A549 treated with AZD9567 at 1 μM for 4 hours (cell line): Measurements from ENCODE around the gene DDIT3. TPM values are rescaled to one million over a fixed set of nuclear protein-coding genes. Genes with fewer than 3 reads are reported as not detected.

Experiments
- total RNA-seq: library from RNA; stranded (reverse); fragments of 200-300 nt; extraction: Qiagen RNA extraction; gene quantifications from 5 replicates; pipeline ENCODE4 v1.2.3, GENCODE V29; 2022; ENCODE audit not compliant: insufficient read depth

The DDIT3 gene
- 25.3 to 34.3 TPM (median 31.4 TPM) in 5 replicates for total RNA-seq

GRCh38 chr12:57520053-57520818 is at the start of gene DDIT3:
TSS of gene DDIT3 (minus strand) at chr12:57520514. CDS start at chr12:57517406, 3,108 bp downstream.

GRCh38 chr12:57549909-57550640 is 29.8 kb upstream of the DDIT3 start, which contains the start of gene KIF5A:
TSS of gene KIF5A (plus strand) at chr12:57550044. CDS start at chr12:57550272, 228 bp downstream.

DNA sequence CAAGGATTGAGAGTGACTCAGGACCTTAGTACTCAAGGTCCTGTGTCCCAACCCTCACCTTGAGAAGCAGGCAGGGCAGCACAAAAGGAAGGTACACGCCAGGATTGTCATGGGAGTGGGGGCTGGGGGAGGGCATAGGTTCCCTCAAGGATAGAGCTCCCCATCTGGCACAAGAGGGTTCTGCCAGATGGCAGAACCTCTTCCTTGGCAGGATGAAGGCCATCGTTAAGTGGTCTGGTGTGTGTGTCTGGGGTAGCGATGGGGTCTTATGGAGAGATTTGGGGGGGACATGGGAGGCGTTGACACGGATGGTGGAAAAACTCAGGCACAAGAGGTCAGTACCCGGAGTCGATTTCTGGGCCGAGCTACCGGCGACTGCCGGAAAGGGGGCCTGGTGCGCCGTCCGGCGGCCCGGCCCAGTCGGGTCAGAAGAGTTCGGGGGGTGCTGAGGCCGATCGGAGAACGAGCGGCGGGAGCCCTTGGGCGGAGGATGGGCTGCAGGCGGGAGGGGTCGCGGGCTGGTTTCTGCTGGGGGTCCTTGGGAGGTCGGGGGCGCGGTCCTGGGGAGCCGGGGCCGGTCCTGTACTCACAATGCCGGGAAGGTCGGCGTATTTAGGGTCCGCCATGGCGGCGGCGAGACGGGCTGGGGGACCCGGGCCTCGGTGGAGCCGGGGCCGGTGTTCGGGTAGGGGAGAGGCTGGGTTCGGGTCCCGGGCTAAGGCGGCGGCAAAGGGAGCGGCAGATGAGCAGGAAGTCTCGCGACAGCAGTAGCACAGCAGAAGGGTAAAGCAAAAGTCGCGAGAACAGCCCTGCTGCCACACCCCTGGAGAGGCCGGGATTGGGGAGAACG is 26.3 kb upstream of the DDIT3 start, which contains the start of gene DCTN2:
DCTN2 (minus strand) TSS at position 755 of the 850 bp plus-strand sequence; CDS start at position 626, 129 bp downstream.

GRCh38 chr12:57522011-57522886 is 1.9 kb upstream of the DDIT3 start, which contains the start of gene MBD6:
TSS of gene MBD6 (plus strand) at chr12:57522824. CDS start at chr12:57524304, 1,480 bp downstream.

GRCh38 chr12:57487597-57488401 is 32.5 kb downstream of the DDIT3 start, which contains the start of gene MARS1:
TSS of gene MARS1 (plus strand) at chr12:57488068. CDS start at chr12:57488091, 23 bp downstream.

GRCh38 chr12:57479376-57480115 is 40.8 kb downstream of the DDIT3 start, which contains the start of gene ARHGAP9:
TSS of gene ARHGAP9 (minus strand) at chr12:57479866. CDS start at chr12:57479406, 460 bp downstream.

Other genes with a start within 250 kb of the DDIT3 start
- gene R3HDM2, start 89.5 kb downstream of the DDIT3 start, total RNA-seq, result 8.0 to 10.9 TPM (median 8.4 TPM) in 5 replicates
- gene INHBC, start 85.7 kb downstream of the DDIT3 start, total RNA-seq, result 0.03 to 0.06 TPM in 2 of 5 replicates, not detected in the others
- 0.05 to 0.07 TPM in 2 of 5 replicates, not detected in the others for gene INHBE, start 65.2 kb downstream of the DDIT3 start, total RNA-seq
- gene GLI1, start 60.7 kb downstream of the DDIT3 start, total RNA-seq, result 3.0 to 6.8 TPM (median 4.2 TPM) in 5 replicates
- 0.52 to 1.1 TPM (median 0.55 TPM) in 4 of 5 replicates, not detected in the other for gene ARHGAP9, start 40.6 kb downstream of the DDIT3 start, total RNA-seq
- gene MARS1, start 32.4 kb downstream of the DDIT3 start, total RNA-seq, result 120 to 228 TPM (median 148 TPM) in 5 replicates
- gene MBD6, start 2.3 kb upstream of the DDIT3 start, total RNA-seq, result 7.9 to 27.8 TPM (median 25.9 TPM) in 5 replicates
- gene DCTN2, start 26.7 kb upstream of the DDIT3 start, total RNA-seq, result 113 to 139 TPM (median 118 TPM) in 5 replicates
- 0.17 to 0.32 TPM (median 0.26 TPM) in 4 of 5 replicates, not detected in the other for gene KIF5A, start 29.5 kb upstream of the DDIT3 start, total RNA-seq
- gene PIP4K2C, start 70.7 kb upstream of the DDIT3 start, total RNA-seq, result 39.5 to 42.5 TPM (median 40.2 TPM) in 5 replicates
- 11.8 to 16.9 TPM (median 16.2 TPM) in 5 replicates for gene DTX3, start 84.3 kb upstream of the DDIT3 start, total RNA-seq
- 5.0 to 22.2 TPM (median 5.9 TPM) in 5 replicates for gene ARHGEF25, start 90.9 kb upstream of the DDIT3 start, total RNA-seq
- gene B4GALNT1, start 112.7 kb upstream of the DDIT3 start, total RNA-seq, result 33.1 to 44.2 TPM (median 39.2 TPM) in 5 replicates
- 115 to 117 TPM (median 116 TPM) in 5 replicates for gene OS9, start 173.6 kb upstream of the DDIT3 start, total RNA-seq
- gene AGAP2, start 218.2 kb upstream of the DDIT3 start, total RNA-seq, result 0.09 to 0.16 TPM (median 0.12 TPM) in 4 of 5 replicates, not detected in the other
- gene TSPAN31, start 224.5 kb upstream of the DDIT3 start, total RNA-seq, result 15.7 to 20.3 TPM (median 16.1 TPM) in 5 replicates
- gene CDK4, start 231.8 kb upstream of the DDIT3 start, total RNA-seq, result 232 to 253 TPM (median 250 TPM) in 5 replicates
- 4.7 to 8.0 TPM (median 7.2 TPM) in 5 replicates for gene MARCHF9, start 234.6 kb upstream of the DDIT3 start, total RNA-seq
- 0.79 to 3.1 TPM (median 2.3 TPM) in 5 replicates for gene CYP27B1, start 246.6 kb upstream of the DDIT3 start, total RNA-seq